PC-3 (cell line): ENCODE results near the gene NRXN2. TPM values are rescaled to one million over a fixed set of nuclear protein-coding genes. Genes with fewer than 3 reads are reported as not detected.

Experiments
- ATAC-seq: fragments of 200-7000 bp; cut with Tn5 transposase; 2 replicates; pipeline ENCODE4 v1.9.1; 2020; ENCODE audit warnings: mild to moderate bottlenecking, moderate library complexity
- BruUV-seq: library from RNA; stranded (reverse); fragments of 400-500 nt; replicated peaks from 2 replicates; lab custom pipeline; 2021; lab: Mats Ljungman, UMichigan
- CTCF ChIA-PET: fragments of 300-600 bp; sonication (Branson Sonifier 250); formaldehyde crosslinking; loops from one replicate; lab custom pipeline; 2022; ENCODE audit warnings: antibody characterized with exemption; lab: Charles Lee
- POLR2A ChIA-PET: fragments of 300-600 bp; sonication (Branson Sonifier 250); formaldehyde crosslinking; loops from one replicate; lab custom pipeline; 2022; ENCODE audit warnings: antibody characterized with exemption; ENCODE audit not compliant: unreplicated experiment; lab: Charles Lee
- DNase-seq: peaks from one replicate; pipeline ENCODE4 v3.0.0-alpha.2; 2015
- H2AFZ ChIP-seq: fragments of 300-600 bp; sonication (generic); 2 replicates; pipeline ENCODE4 v1.6.0; 2016; ENCODE audit warnings: antibody characterized with exemption, low read length
- H3F3A ChIP-seq: fragments of 300-600 bp; sonication (generic); one replicate; pipeline ENCODE4 v1.6.0; 2017; ENCODE audit warnings: antibody characterized with exemption, low read length, control low read depth, mild to moderate bottlenecking; ENCODE audit not compliant: unreplicated experiment
- H3K27ac ChIP-seq: fragments of 300-600 bp; sonication (generic); 2 replicates; pipeline ENCODE4 v1.5.1; 2016; ENCODE audit warnings: mild to moderate bottlenecking, low read length
- H3K27me3 ChIP-seq: fragments of 300-600 bp; sonication (generic); 2 replicates; pipeline ENCODE4 v1.6.1; 2016; ENCODE audit warnings: low read length, mixed read lengths
- H3K36me3 ChIP-seq: fragments of 300-600 bp; sonication (generic); 2 replicates; pipeline ENCODE4 v1.6.1; 2016; ENCODE audit warnings: low read depth, mixed run types, low read length, mixed read lengths
- H3K4me1 ChIP-seq: fragments of 300-600 bp; sonication (generic); 2 replicates; pipeline ENCODE4 v1.5.1; 2016; ENCODE audit warnings: low read length; ENCODE audit not compliant: insufficient read depth
- H3K4me2 ChIP-seq: fragments of 300-600 bp; sonication (generic); 2 replicates; pipeline ENCODE4 v1.6.0; 2016; ENCODE audit warnings: low read length
- H3K4me3 ChIP-seq: fragments of 300-600 bp; sonication (generic); 2 replicates; pipeline ENCODE4 v1.5.1; 2016; ENCODE audit warnings: mild to moderate bottlenecking, low read length, mixed read lengths
- H3K79me2 ChIP-seq: fragments of 300-600 bp; sonication (generic); 2 replicates; pipeline ENCODE4 v1.6.1; 2017; ENCODE audit warnings: low read length, mixed read lengths
- H3K9ac ChIP-seq: fragments of 300-600 bp; sonication (generic); 2 replicates; pipeline ENCODE4 v1.6.0; 2016; ENCODE audit warnings: mild to moderate bottlenecking, low read length
- H3K9me2 ChIP-seq: fragments of 300-600 bp; sonication (generic); replicated peaks from 2 replicates; pipeline ENCODE4 v1.6.1; 2016; ENCODE audit warnings: mixed run types, low read length, mixed read lengths
- H3K9me3 ChIP-seq: fragments of 300-600 bp; sonication (generic); 2 replicates; pipeline ENCODE4 v1.6.1; 2016; ENCODE audit warnings: low read length, mixed read lengths
- H4K20me1 ChIP-seq: fragments of 300-600 bp; sonication (generic); 2 replicates; pipeline ENCODE4 v1.6.1; 2016; ENCODE audit warnings: low read length, mixed read lengths
- EZH2 ChIP-seq: fragments of 300-600 bp; sonication (generic); IDR thresholded peaks from one replicate; pipeline ENCODE4 v1.6.1; 2017; ENCODE audit warnings: antibody characterized with exemption, mild to moderate bottlenecking, low read length; ENCODE audit not compliant: unreplicated experiment
- EZH2phosphoT487 ChIP-seq: fragments of 300-600 bp; sonication (generic); IDR thresholded peaks from 2 replicates; pipeline ENCODE4 v1.6.1; 2018; ENCODE audit warnings: mild to moderate bottlenecking, antibody characterized with exemption, low read length, borderline replicate concordance
- intact Hi-C: fragments of 100-400 bp; cut with micrococcal nuclease; formaldehyde crosslinking; loops from 2 replicates; pipeline ENCODE4 v1.9.0; 2023
- total RNA-seq: library from RNA; depleted of rRNA; stranded (reverse); fragments of >200 nt; gene quantifications from 2 replicates; pipeline ENCODE4 v1.2.3, GENCODE V29; 2014
- TF ChIP-seq, protein P1 (sequence below): fragments of 300-600 bp; sonication (generic); conservative IDR thresholded peaks from 2 replicates; pipeline ENCODE4 v1.5.1; 2017; ENCODE audit warnings: antibody characterized with exemption, low read depth, mild to moderate bottlenecking, low read length

NRXN2 gene
- total RNA-seq, 1 experiment from 2014 or later: not detected

DNA sequence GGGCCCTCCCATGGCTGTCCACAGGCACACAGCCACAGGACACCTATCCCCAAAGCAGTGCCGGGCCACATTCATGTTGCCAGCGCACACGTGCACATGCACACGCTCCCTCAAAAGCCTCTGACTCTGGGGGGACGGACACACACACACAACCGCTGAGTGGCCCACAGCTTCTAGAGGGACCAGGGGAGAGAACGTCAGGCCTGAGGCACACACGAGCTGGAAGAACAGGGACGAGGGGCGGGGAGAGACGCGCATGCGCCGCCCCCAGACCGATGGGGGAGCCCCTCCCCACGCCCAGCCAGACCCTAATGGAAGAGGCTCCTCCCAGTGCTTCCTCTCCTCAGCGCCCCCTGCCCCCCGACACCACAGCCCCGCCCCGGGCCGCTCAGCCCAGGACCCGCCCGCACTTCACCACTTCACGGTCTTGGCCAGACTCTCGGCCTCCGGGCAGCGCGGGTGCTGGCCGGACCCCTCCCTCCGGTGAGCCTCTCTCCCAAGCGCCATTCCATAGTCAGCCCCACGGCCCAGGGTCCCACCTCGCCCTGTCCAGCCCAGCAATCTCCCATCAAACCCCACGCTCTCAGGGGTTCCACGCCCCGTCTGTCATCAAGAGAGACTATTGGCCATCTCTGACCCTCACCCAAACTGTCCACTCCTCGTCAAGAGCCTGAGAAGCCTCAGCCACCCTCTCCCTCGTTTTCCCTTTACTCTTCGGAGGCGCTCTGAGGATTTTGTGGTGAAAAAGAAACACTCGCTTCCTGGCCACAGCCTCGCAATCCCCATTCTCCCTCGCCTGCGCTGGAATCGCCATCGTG lies 11.7 kb downstream of the NRXN2 start:
- H3K27ac ChIP-seq: no peak overlapping the region
- H2AFZ ChIP-seq: no peak overlapping the region
- CTCF ChIA-PET: no interaction called here

DNA sequence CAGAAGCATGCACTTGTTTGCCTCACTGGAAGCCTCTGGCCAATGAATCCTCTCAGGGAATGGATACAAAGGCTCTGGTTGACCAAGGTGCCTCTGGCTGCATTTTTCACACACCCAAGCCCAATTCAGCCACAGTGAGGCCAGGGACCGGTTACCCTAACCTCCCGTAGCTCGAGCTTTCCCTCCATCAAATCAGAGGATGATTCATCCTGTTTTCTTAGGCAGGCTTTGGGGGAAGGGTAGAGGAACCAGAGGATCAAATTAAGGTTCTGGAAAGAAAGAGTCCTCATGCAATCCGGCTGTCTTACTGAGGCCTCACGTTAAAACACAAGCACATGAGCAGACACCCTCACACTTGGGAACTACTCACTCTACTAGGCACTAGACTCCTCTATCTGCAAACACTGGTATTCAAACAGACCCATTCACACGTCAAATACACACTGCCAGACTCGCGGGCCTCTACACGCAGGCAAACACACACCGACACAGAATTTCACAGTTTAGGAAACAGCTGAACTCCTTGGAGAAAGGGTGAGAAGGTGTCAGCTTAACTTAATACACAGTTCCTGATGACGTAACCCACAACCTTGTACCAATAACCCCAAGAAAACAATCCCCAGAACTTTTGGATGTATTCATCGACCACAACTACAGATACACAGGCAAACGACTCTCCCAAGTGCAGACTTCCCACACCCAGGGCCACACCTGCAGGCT lies 12.4 kb downstream of the NRXN2 start:
- H3K36me3 ChIP-seq: no peaks in the 10 kb centered on the region
- CTCF ChIA-PET: no interaction called here
- no peak overlapping the region for H2AFZ ChIP-seq
- H3K4me1 ChIP-seq: peaks cover 10% of the 10 kb centered on the region; the same call in 1 of the 2 replicates
- H3K9ac ChIP-seq: no peak overlapping the region
- DNase-seq (peak; percentile 56), ATAC-seq (peak; percentile 53; the same call in 1 of the 2 replicates)
- no peaks in the 10 kb centered on the region for H3F3A ChIP-seq
- BruUV-seq: no TSS peak
- no peaks in the 10 kb centered on the region for H3K9me3 ChIP-seq
- POLR2A ChIA-PET: no interaction called here
- H3K4me3 ChIP-seq: no peak overlapping the region
- peaks cover 34% of the 10 kb centered on the region for H3K27me3 ChIP-seq
- no peaks in the 10 kb centered on the region for H4K20me1 ChIP-seq
- intact Hi-C loops: no loop called here
- H3K27ac ChIP-seq: no peak overlapping the region
- no peaks in the 10 kb centered on the region for H3K9me2 ChIP-seq
- H3K79me2 ChIP-seq: no peaks in the 10 kb centered on the region
- TF ChIP-seq EZH2phosphoT487 (no peak), EZH2 (no peak)
- TF ChIP-seq, protein P1, sequence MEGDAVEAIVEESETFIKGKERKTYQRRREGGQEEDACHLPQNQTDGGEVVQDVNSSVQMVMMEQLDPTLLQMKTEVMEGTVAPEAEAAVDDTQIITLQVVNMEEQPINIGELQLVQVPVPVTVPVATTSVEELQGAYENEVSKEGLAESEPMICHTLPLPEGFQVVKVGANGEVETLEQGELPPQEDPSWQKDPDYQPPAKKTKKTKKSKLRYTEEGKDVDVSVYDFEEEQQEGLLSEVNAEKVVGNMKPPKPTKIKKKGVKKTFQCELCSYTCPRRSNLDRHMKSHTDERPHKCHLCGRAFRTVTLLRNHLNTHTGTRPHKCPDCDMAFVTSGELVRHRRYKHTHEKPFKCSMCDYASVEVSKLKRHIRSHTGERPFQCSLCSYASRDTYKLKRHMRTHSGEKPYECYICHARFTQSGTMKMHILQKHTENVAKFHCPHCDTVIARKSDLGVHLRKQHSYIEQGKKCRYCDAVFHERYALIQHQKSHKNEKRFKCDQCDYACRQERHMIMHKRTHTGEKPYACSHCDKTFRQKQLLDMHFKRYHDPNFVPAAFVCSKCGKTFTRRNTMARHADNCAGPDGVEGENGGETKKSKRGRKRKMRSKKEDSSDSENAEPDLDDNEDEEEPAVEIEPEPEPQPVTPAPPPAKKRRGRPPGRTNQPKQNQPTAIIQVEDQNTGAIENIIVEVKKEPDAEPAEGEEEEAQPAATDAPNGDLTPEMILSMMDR: no peak
- 0 out of 2 replicates have a peak overlapping the region, but pooled peaks have one; percentile 12 for H3K4me2 ChIP-seq

More for the DNA sequence above, 11.7 kb downstream of the NRXN2 start:
- Histone ChIP-seq H3K9ac (no peak overlapping the region), H3K4me3 (no peak overlapping the region), H3K9me3 (no peaks in the 10 kb centered on the region), H4K20me1 (no peaks in the 10 kb centered on the region), H3K4me2 (no peak overlapping the region), H3K79me2 (no peaks in the 10 kb centered on the region), H3K36me3 (no peaks in the 10 kb centered on the region), H3K9me2 (no peaks in the 10 kb centered on the region), H3K27me3 (peaks cover 40% of the 10 kb centered on the region), H3K4me1 (peaks cover 10% of the 10 kb centered on the region; the same call in 1 of the 2 replicates), H3F3A (no peaks in the 10 kb centered on the region)
- POLR2A ChIA-PET: no interaction called here
- intact Hi-C loops: no loop called here
- TF ChIP-seq EZH2: no peak
- TF ChIP-seq EZH2phosphoT487: no peak
- TF ChIP-seq, protein P1: no peak
- ATAC-seq: no peak
- no peak for DNase-seq
- BruUV-seq: no TSS peak
